Melanocyte of skin (primary cell): ENCODE measurements around the gene VWA2. TPM values are rescaled to one million over a fixed set of nuclear protein-coding genes. Genes with fewer than 3 reads are reported as not detected.

Source experiments
- total RNA-seq, 2 donors: library from RNA; depleted of rRNA; stranded (reverse); fragments of >200 nt; gene quantifications; 2 replicates each; pipeline ENCODE4 v1.2.3, GENCODE V29; 2012

Gene VWA2
- total RNA-seq, result not detected

GRCh38 chr10:114239117-114239993 is at the start of gene VWA2:
Gene VWA2 (plus strand): TSS chr10:114239254. CDS start chr10:114248714, 9,460 bp downstream.

Other genes starting within 250 kb of the VWA2 start
- gene ADRB1, start 195.4 kb upstream of the VWA2 start, total RNA-seq, result not detected
- gene CCDC186, start 65.1 kb upstream of the VWA2 start, total RNA-seq, result 1 to 10 TPM; 4.7 to 9.6 TPM
- gene TDRD1, start 59.9 kb upstream of the VWA2 start, total RNA-seq, result 1 to 10 TPM in 1 of 2 donors, not detected in 1; 1.0 TPM
- 1 to 10 TPM in 1 of 2 donors, under 1 TPM in 1; 0.69 to 1.3 TPM for gene AFAP1L2, start 165.2 kb downstream of the VWA2 start, total RNA-seq